ENCODE measurements around the gene BRINP2.

GRCh38 chr1:177315261-177315660 lies 144.5 kb downstream of the BRINP2 start:
- TF ChIP-seq GTF2F1 (IDR thresholded peaks at IDR 0.05; ENCODE audit: low read length) (no peak), ZEB1 (IDR thresholded peaks at IDR 0.05; ENCODE audit: insufficient replicate concordance, low read depth) (no peak), ZNF20 (CRISPR knock-in tag; IDR thresholded peaks at IDR 0.05) (no peak), ZNF550 (CRISPR knock-in tag; IDR thresholded peaks at IDR 0.05; ENCODE audit: borderline replicate concordance) (no peak), ARHGAP35 (CRISPR knock-in tag; IDR thresholded peaks at IDR 0.05; ENCODE audit: borderline replicate concordance) (no peak), YY1 (IDR thresholded peaks at IDR 0.05; ENCODE audit: insufficient read depth, insufficient replicate concordance, low read depth, low read length) (no peak), E2F5 (CRISPR knock-in tag; conservative IDR thresholded peaks at IDR 0.05) (no peak), BRD4 (CRISPR knock-in tag; IDR thresholded peaks at IDR 0.05) (no peak), CBX5 (CRISPR knock-in tag; IDR thresholded peaks at IDR 0.05; ENCODE audit: borderline replicate concordance) (no peak), GABPB1 (CRISPR knock-in tag; IDR thresholded peaks at IDR 0.05) (no peak)
- TF ChIP-seq, protein P1, sequence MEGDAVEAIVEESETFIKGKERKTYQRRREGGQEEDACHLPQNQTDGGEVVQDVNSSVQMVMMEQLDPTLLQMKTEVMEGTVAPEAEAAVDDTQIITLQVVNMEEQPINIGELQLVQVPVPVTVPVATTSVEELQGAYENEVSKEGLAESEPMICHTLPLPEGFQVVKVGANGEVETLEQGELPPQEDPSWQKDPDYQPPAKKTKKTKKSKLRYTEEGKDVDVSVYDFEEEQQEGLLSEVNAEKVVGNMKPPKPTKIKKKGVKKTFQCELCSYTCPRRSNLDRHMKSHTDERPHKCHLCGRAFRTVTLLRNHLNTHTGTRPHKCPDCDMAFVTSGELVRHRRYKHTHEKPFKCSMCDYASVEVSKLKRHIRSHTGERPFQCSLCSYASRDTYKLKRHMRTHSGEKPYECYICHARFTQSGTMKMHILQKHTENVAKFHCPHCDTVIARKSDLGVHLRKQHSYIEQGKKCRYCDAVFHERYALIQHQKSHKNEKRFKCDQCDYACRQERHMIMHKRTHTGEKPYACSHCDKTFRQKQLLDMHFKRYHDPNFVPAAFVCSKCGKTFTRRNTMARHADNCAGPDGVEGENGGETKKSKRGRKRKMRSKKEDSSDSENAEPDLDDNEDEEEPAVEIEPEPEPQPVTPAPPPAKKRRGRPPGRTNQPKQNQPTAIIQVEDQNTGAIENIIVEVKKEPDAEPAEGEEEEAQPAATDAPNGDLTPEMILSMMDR (CRISPR knock-in tag; IDR thresholded peaks at IDR 0.05), result no peak
